Liver (tissue), 9 donors: ENCODE measurements around the gene WDHD1. TPM values are rescaled to one million over a fixed set of nuclear protein-coding genes. Genes with fewer than 3 reads are reported as not detected.

Experiments used
- DNase-seq: peaks from one replicate; pipeline ENCODE4 v3.0.0-alpha.2; 2017; ENCODE audit warnings: low spot score
- H3K27ac ChIP-seq, 2 donors: one replicate each; pipeline ENCODE4 v1.7.0; 2013; ENCODE audit warnings: inconsistent platforms in 2 of 2, low read length in 2 of 2, control low read depth in 1 of 2, low read depth in 1 of 2, mild to moderate bottlenecking in 1 of 2
- H3K27me3 ChIP-seq, 4 donors: one replicate each; pipeline versions ENCODE4 v1.6.1 to v1.7.0; 2013; ENCODE audit warnings: low read length in 3 of 4, inconsistent platforms in 1 of 4, mild to moderate bottlenecking in 1 of 4, moderate library complexity in 1 of 4; ENCODE audit not compliant: control insufficient read depth in 4 of 4, insufficient read depth in 4 of 4
- H3K36me3 ChIP-seq, 4 donors: one replicate each; pipeline versions ENCODE4 v1.6.1 to v1.7.0; 2013; ENCODE audit warnings: low read length in 3 of 4, mild to moderate bottlenecking in 3 of 4, low read depth in 1 of 4, moderate library complexity in 1 of 4; ENCODE audit not compliant: control insufficient read depth in 4 of 4, insufficient read depth in 3 of 4
- H3K4me1 ChIP-seq, 4 donors: one replicate each; pipeline versions ENCODE4 v1.6.1 to v1.7.0; 2013; ENCODE audit warnings: low read length in 3 of 4, mild to moderate bottlenecking in 3 of 4, moderate library complexity in 1 of 4; ENCODE audit not compliant: control insufficient read depth in 4 of 4, insufficient read depth in 4 of 4
- H3K4me3 ChIP-seq, 3 donors: one replicate each; pipeline versions ENCODE4 v1.6.1 to v1.7.0; 2013; ENCODE audit warnings: low read length in 3 of 3, control low read depth in 1 of 3, low read depth in 1 of 3, mild to moderate bottlenecking in 1 of 3
- H3K9ac ChIP-seq, 2 donors: one replicate each; pipeline ENCODE4 v1.7.0; 2013; ENCODE audit warnings: low read length in 2 of 2, mild to moderate bottlenecking in 2 of 2, moderate library complexity in 2 of 2, control low read depth in 1 of 2, low read depth in 1 of 2
- H3K9me3 ChIP-seq, 4 donors: one replicate each; pipeline versions ENCODE4 v1.6.1 to v1.7.0; 2013; ENCODE audit warnings: low read length in 3 of 4; ENCODE audit not compliant: control insufficient read depth in 4 of 4
- CTCF ChIP-seq: fragments of 150-350 bp; IDR thresholded peaks from 2 replicates; pipeline ENCODE4 v1.5.1; 2017; ENCODE audit warnings: improper control_type of control experiment, low read depth, low read length; ENCODE audit not compliant: missing input control
- FOXA1 ChIP-seq: IDR thresholded peaks from 2 replicates; pipeline ENCODE4 v1.6.1; 2016; ENCODE audit warnings: antibody characterized with exemption
- GABPA ChIP-seq, 2 donors: IDR thresholded peaks in 1 of 2; conservative IDR thresholded peaks in 1 of 2; 2 replicates each; pipeline ENCODE4 v1.6.1; 2016; ENCODE audit warnings: antibody characterized with exemption in 2 of 2, mild to moderate bottlenecking in 1 of 2, moderate library complexity in 1 of 2
- HNF4G ChIP-seq: IDR thresholded peaks from 2 replicates; pipeline ENCODE4 v1.6.1; 2016; ENCODE audit warnings: antibody characterized with exemption
- RAD21 ChIP-seq, 2 donors: IDR thresholded peaks; 2 replicates each; pipeline ENCODE4 v1.6.1; 2016; ENCODE audit warnings: antibody characterized with exemption in 2 of 2, mild to moderate bottlenecking in 2 of 2
- RXRA ChIP-seq, 2 donors: IDR thresholded peaks; 2 replicates each; pipeline ENCODE4 v1.6.1; 2017 to 2018; ENCODE audit warnings: antibody characterized with exemption in 2 of 2, mild to moderate bottlenecking in 1 of 2
- SP1 ChIP-seq: IDR thresholded peaks from 2 replicates; pipeline ENCODE4 v1.6.1; 2018; ENCODE audit warnings: antibody characterized with exemption, mild to moderate bottlenecking
- TAF1 ChIP-seq: conservative IDR thresholded peaks from 2 replicates; pipeline ENCODE4 v1.6.1; 2016; ENCODE audit warnings: antibody characterized with exemption, mild to moderate bottlenecking
- ZBTB33 ChIP-seq: IDR thresholded peaks from 2 replicates; pipeline ENCODE4 v1.6.1; 2016; ENCODE audit warnings: antibody characterized with exemption
- WGBS: extraction: QIAGEN DNeasy Blood & Tissue Kit; methylation state at CpG from one replicate; pipeline ENCODE4 v1.1.7; 2013; 5-methylcytosine and 5-hydroxymethylcytosine counted together
- polyA plus RNA-seq, 2 donors: library from polyadenylated mRNA; stranded (reverse) in 1 of 2; unstranded in 1 of 2; fragments of 200-250 nt in 1 of 2; fragments of >200 nt in 1 of 2; fragmentation: Nextera tagmentation in 1 of 2; extraction: Ambion mirVana in 1 of 2; gene quantifications; one replicate each; pipeline versions ENCODE4 v1.2.1 to v1.2.3, GENCODE V29; 2013 to 2015
- total RNA-seq, 2 donors: library from RNA; depleted of rRNA; stranded (reverse); fragments of >200 nt; gene quantifications; one replicate each; pipeline ENCODE4 v1.2.3, GENCODE V29; 2014
- donor health status: healthy.
- donor health status: healthy.
- donor health status: healthy.
- donor health status: healthy.
- donor health status: healthy.

WDHD1 gene
- total and polyA plus RNA-seq, 4 donors = 0.18 to 14.1 (median 0.42) TPM

GRCh38 chr14:55005071-55005470 lies 21.8 kb downstream of the WDHD1 start:
- Histone ChIP-seq H3K36me3 (no peaks in the 10 kb centered on the region), H3K27me3 (no peaks in the 10 kb centered on the region), H3K9me3 (no peaks in the 10 kb centered on the region), H3K27ac (no peak overlapping the region), H3K4me1 (no peaks in the 10 kb centered on the region), H3K9ac (no peak overlapping the region), H3K4me3 (no peak overlapping the region)
- 73% methylated on average over 4 of the region's 4 CpGs for WGBS
- TF ChIP-seq GABPA (IDR thresholded peaks at IDR 0.05 in 1 of 2, conservative IDR thresholded peaks at IDR 0.05 in 1 of 2) (no peak), TAF1 (no peak), RXRA (IDR thresholded peaks at IDR 0.05) (no peak)
- DNase-seq = no peak

GRCh38 chr14:55000381-55000780 lies 26.5 kb downstream of the WDHD1 start:
- Histone ChIP-seq H3K36me3 (no peaks in the 10 kb centered on the region), H3K27ac (no peak overlapping the region), H3K4me3 (no peak overlapping the region), H3K27me3 (no peaks in the 10 kb centered on the region), H3K9ac (no peak overlapping the region), H3K9me3 (no peaks in the 10 kb centered on the region), H3K4me1 (no peaks in the 10 kb centered on the region)
- WGBS = 88% methylated on average over 3 of the region's 3 CpGs
- no peak for DNase-seq
- TF ChIP-seq RXRA (IDR thresholded peaks at IDR 0.05) (no peak), SP1 (no peak), CTCF (no peak), GABPA (IDR thresholded peaks at IDR 0.05 in 1 of 2, conservative IDR thresholded peaks at IDR 0.05 in 1 of 2) (no peak), ZBTB33 (no peak)

GRCh38 chr14:54985156-54985555 lies 41.7 kb downstream of the WDHD1 start:
- DNase-seq = no peak
- no peak overlapping the region for H3K4me3 ChIP-seq
- H3K9ac ChIP-seq = no peak overlapping the region
- no peaks in the 10 kb centered on the region for H3K4me1 ChIP-seq
- H3K27ac ChIP-seq = no peak overlapping the region
- 84% methylated on average over 4 of the region's 4 CpGs for WGBS
- no peaks in the 10 kb centered on the region for H3K9me3 ChIP-seq
- TF ChIP-seq FOXA1 (no peak), RXRA (IDR thresholded peaks at IDR 0.05) (no peak), HNF4G (no peak)
- H3K36me3 ChIP-seq = no peaks in the 10 kb centered on the region
- no peaks in the 10 kb centered on the region for H3K27me3 ChIP-seq

- DNase-seq = no peak
These were observed 45.2 kb downstream of the WDHD1 start for GRCh38 chr14:54981698-54982097.

More at GRCh38 chr14:54981698-54982097, 45.2 kb downstream of the WDHD1 start:
- Histone ChIP-seq H3K9ac (no peak overlapping the region), H3K27me3 (no peaks in the 10 kb centered on the region), H3K4me1 (no peaks in the 10 kb centered on the region), H3K27ac (no peak overlapping the region), H3K4me3 (no peak overlapping the region), H3K36me3 (no peaks in the 10 kb centered on the region), H3K9me3 (no peaks in the 10 kb centered on the region)
- TF ChIP-seq RAD21 (IDR thresholded peaks at IDR 0.05) = peak; percentile 28 to 32
- no peak for TF ChIP-seq SP1
- WGBS = 74% methylated on average over 6 of the region's 6 CpGs
